ENCODE results near the gene ARHGEF12. TPM values are rescaled to one million over a fixed set of nuclear protein-coding genes. Genes with fewer than 3 reads are reported as not detected.

ARHGEF12 gene
- total RNA-seq, 1 donor from 2014 or later = 83.1 TPM

DNA sequence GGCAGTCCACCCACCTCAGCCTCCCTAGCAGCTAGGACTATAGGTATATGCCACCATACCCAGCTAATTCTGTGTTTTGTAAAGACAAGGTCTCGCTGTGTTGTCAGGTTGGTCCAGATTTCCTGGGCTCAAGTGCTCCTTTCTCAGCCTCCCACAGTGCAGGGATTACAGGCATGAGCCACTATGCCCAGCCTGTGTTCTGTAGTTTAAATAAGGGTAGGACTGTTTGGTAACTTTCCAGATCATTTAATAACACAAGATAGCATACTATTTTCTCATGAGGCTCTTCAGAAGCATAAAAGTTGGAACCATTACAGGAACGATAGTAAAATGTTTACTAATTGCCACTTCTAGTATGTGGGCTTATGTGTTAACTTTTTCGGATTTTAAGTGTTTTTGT, 137.3 kb downstream of the ARHGEF12 start:
- Mint-ChIP-seq H3K4me1 (ENCODE audit: low read depth, unreplicated experiment) (peaks cover 14% of the 10 kb centered on the region), H3K4me3 (ENCODE audit: unreplicated experiment) (no peak overlapping the region), H3K27ac (ENCODE audit: unreplicated experiment) (no peak overlapping the region), H3K27me3 (ENCODE audit: low read depth, unreplicated experiment) (no peaks in the 10 kb centered on the region), H3K9me3 (ENCODE audit: unreplicated experiment) (no peaks in the 10 kb centered on the region), H3K36me3 (ENCODE audit: low read depth, unreplicated experiment) (peaks cover 16% of the 10 kb centered on the region)
- no peak overlapping the region for H3K4me3 ChIP-seq (ENCODE audit: insufficient read depth, low read depth, low read length)
- FAIRE-seq (no peak), DNase-seq (ENCODE audit: low read depth) (no peak)
- H3K9ac ChIP-seq (ENCODE audit: low read length) = no peak overlapping the region
- no peak overlapping the region for H2AFZ ChIP-seq (ENCODE audit: low read depth, low read length)
- no peak overlapping the region for H3K27ac ChIP-seq (ENCODE audit: low read depth, low read length)
- H3K79me2 ChIP-seq (ENCODE audit: insufficient read depth, low read length) = no peaks in the 10 kb centered on the region
- H3K4me2 ChIP-seq (ENCODE audit: low read length) = no peak overlapping the region
- no peaks in the 10 kb centered on the region for H3K9me3 ChIP-seq (ENCODE audit: insufficient read depth, low read depth, low read length)
- H3K27me3 ChIP-seq (ENCODE audit: insufficient read depth, low read length) = no peaks in the 10 kb centered on the region
- H3K4me1 ChIP-seq (ENCODE audit: insufficient read depth, low read length) = peaks cover 5% of the 10 kb centered on the region
- peaks cover 40% of the 10 kb centered on the region for H3K36me3 ChIP-seq (ENCODE audit: insufficient read depth, low read length)
- H4K20me1 ChIP-seq (ENCODE audit: insufficient read depth, low read length) = no peaks in the 10 kb centered on the region
- TF ChIP-seq EZH2 (IDR thresholded peaks at IDR 0.05; ENCODE audit: insufficient read depth, low read length) = no peak
- TF ChIP-seq, protein P1, sequence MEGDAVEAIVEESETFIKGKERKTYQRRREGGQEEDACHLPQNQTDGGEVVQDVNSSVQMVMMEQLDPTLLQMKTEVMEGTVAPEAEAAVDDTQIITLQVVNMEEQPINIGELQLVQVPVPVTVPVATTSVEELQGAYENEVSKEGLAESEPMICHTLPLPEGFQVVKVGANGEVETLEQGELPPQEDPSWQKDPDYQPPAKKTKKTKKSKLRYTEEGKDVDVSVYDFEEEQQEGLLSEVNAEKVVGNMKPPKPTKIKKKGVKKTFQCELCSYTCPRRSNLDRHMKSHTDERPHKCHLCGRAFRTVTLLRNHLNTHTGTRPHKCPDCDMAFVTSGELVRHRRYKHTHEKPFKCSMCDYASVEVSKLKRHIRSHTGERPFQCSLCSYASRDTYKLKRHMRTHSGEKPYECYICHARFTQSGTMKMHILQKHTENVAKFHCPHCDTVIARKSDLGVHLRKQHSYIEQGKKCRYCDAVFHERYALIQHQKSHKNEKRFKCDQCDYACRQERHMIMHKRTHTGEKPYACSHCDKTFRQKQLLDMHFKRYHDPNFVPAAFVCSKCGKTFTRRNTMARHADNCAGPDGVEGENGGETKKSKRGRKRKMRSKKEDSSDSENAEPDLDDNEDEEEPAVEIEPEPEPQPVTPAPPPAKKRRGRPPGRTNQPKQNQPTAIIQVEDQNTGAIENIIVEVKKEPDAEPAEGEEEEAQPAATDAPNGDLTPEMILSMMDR (IDR thresholded peaks at IDR 0.05; ENCODE audit: insufficient read depth, low read depth, low read length) = no peak

DNA sequence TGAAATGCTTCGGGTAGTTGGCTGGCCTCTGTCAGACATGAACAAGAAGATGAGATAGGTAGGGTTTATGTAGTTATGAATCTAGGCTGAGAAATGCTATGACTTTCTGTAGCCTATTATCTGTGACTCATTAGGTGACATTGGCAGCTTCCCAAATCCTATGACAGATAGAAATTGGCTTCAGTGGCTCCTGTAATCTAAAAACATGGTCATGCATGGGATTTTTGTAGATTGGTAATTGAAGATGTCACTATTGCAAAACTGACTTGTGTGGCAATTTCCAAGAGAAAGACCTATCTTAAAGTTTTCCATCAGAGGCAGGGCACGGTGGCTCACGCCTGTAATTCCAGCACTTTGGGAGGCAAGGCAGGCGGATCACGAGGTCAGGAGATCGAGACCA, 145.9 kb downstream of the ARHGEF12 start:
- no peak for FAIRE-seq
- Histone ChIP-seq H2AFZ (ENCODE audit: low read depth, low read length) (no peak overlapping the region), H3K27me3 (ENCODE audit: insufficient read depth, low read length) (no peaks in the 10 kb centered on the region), H3K79me2 (ENCODE audit: insufficient read depth, low read length) (no peaks in the 10 kb centered on the region), H3K9me3 (ENCODE audit: insufficient read depth, low read depth, low read length) (no peaks in the 10 kb centered on the region), H3K27ac (ENCODE audit: low read depth, low read length) (no peak overlapping the region), H3K4me1 (ENCODE audit: insufficient read depth, low read length) (no peaks in the 10 kb centered on the region), H3K9ac (ENCODE audit: low read length) (no peak overlapping the region), H3K4me3 (ENCODE audit: insufficient read depth, low read depth, low read length) (no peak overlapping the region), H4K20me1 (ENCODE audit: insufficient read depth, low read length) (no peaks in the 10 kb centered on the region), H3K36me3 (ENCODE audit: insufficient read depth, low read length) (peaks cover 52% of the 10 kb centered on the region), H3K4me2 (ENCODE audit: low read length) (no peak overlapping the region)
- H3K27ac Mint-ChIP-seq (ENCODE audit: unreplicated experiment) = no peak overlapping the region
- H3K4me3 Mint-ChIP-seq (ENCODE audit: unreplicated experiment) = no peak overlapping the region
- TF ChIP-seq, protein P1 (IDR thresholded peaks at IDR 0.05; ENCODE audit: insufficient read depth, low read depth, low read length) = no peak
- no peak for TF ChIP-seq EZH2 (IDR thresholded peaks at IDR 0.05; ENCODE audit: insufficient read depth, low read length)
- no peak for DNase-seq (ENCODE audit: low read depth)
- peaks cover 4% of the 10 kb centered on the region for H3K9me3 Mint-ChIP-seq (ENCODE audit: unreplicated experiment)
- peaks cover 1% of the 10 kb centered on the region for H3K4me1 Mint-ChIP-seq (ENCODE audit: low read depth, unreplicated experiment)
- peaks cover 35% of the 10 kb centered on the region for H3K36me3 Mint-ChIP-seq (ENCODE audit: low read depth, unreplicated experiment)
- no peaks in the 10 kb centered on the region for H3K27me3 Mint-ChIP-seq (ENCODE audit: low read depth, unreplicated experiment)

- no peaks in the 10 kb centered on the region for H3K27me3 Mint-ChIP-seq (ENCODE audit: low read depth, unreplicated experiment)
- DNase-seq (ENCODE audit: low read depth) (no peak), FAIRE-seq (no peak)
- Histone ChIP-seq H4K20me1 (ENCODE audit: insufficient read depth, low read length) (no peaks in the 10 kb centered on the region), H3K9ac (ENCODE audit: low read length) (no peak overlapping the region), H3K27me3 (ENCODE audit: insufficient read depth, low read length) (no peaks in the 10 kb centered on the region), H3K36me3 (ENCODE audit: insufficient read depth, low read length) (peaks cover 41% of the 10 kb centered on the region), H3K4me3 (ENCODE audit: insufficient read depth, low read depth, low read length) (no peak overlapping the region), H2AFZ (ENCODE audit: low read depth, low read length) (no peak overlapping the region), H3K4me1 (ENCODE audit: insufficient read depth, low read length) (no peaks in the 10 kb centered on the region), H3K4me2 (ENCODE audit: low read length) (no peak overlapping the region), H3K9me3 (ENCODE audit: insufficient read depth, low read depth, low read length) (no peaks in the 10 kb centered on the region), H3K79me2 (ENCODE audit: insufficient read depth, low read length) (no peaks in the 10 kb centered on the region), H3K27ac (ENCODE audit: low read depth, low read length) (no peak overlapping the region)
- no peak overlapping the region for H3K27ac Mint-ChIP-seq (ENCODE audit: unreplicated experiment)
- TF ChIP-seq, protein P1 (IDR thresholded peaks at IDR 0.05; ENCODE audit: insufficient read depth, low read depth, low read length) = no peak
- no peak for TF ChIP-seq EZH2 (IDR thresholded peaks at IDR 0.05; ENCODE audit: insufficient read depth, low read length)
- no peaks in the 10 kb centered on the region for H3K4me1 Mint-ChIP-seq (ENCODE audit: low read depth, unreplicated experiment)
- peaks cover 4% of the 10 kb centered on the region for H3K9me3 Mint-ChIP-seq (ENCODE audit: unreplicated experiment)
- peaks cover 26% of the 10 kb centered on the region for H3K36me3 Mint-ChIP-seq (ENCODE audit: low read depth, unreplicated experiment)
- H3K4me3 Mint-ChIP-seq (ENCODE audit: unreplicated experiment) = no peak overlapping the region
These were observed 148.5 kb downstream of the ARHGEF12 start for GRCh38 chr11:120484722-120485121.
